ENCODE results near the gene RPS3.

Gene RPS3

GRCh38 chr11:75440960-75441803, 41.9 kb downstream of the RPS3 start:
- H3K4me1 Mint-ChIP-seq: peaks cover 2% of the 10 kb centered on the region
- peaks cover 3% of the 10 kb centered on the region for H3K27me3 Mint-ChIP-seq
- H3K36me3 Mint-ChIP-seq: peaks cover 29% of the 10 kb centered on the region
- H3K9me3 Mint-ChIP-seq: no peaks in the 10 kb centered on the region
- no peak overlapping the region for H3K4me3 Mint-ChIP-seq
- ATAC-seq (ENCODE audit: low read depth) (no peak), DNase-seq (ENCODE audit: low spot score in 2 of 2) (no peak)
- H3K27ac Mint-ChIP-seq: no peak overlapping the region

GRCh38 chr11:75441804-75442132, 42.5 kb downstream of the RPS3 start:
- no peak overlapping the region for H3K4me3 Mint-ChIP-seq
- ATAC-seq (ENCODE audit: low read depth): no peak
- no peak overlapping the region for H3K27ac Mint-ChIP-seq
- H3K4me1 Mint-ChIP-seq: peaks cover 2% of the 10 kb centered on the region
- peaks cover 3% of the 10 kb centered on the region for H3K27me3 Mint-ChIP-seq
- no peaks in the 10 kb centered on the region for H3K9me3 Mint-ChIP-seq
- H3K36me3 Mint-ChIP-seq: peaks cover 26% of the 10 kb centered on the region
- no peak for DNase-seq (ENCODE audit: low spot score in 2 of 2)

- no peak overlapping the region for H3K4me3 Mint-ChIP-seq
- ATAC-seq (ENCODE audit: low read depth): no peak
- peaks cover 26% of the 10 kb centered on the region for H3K36me3 Mint-ChIP-seq
- peaks cover 3% of the 10 kb centered on the region for H3K27me3 Mint-ChIP-seq
- H3K9me3 Mint-ChIP-seq: no peaks in the 10 kb centered on the region
- H3K27ac Mint-ChIP-seq: no peak overlapping the region
- peaks cover 2% of the 10 kb centered on the region for H3K4me1 Mint-ChIP-seq
- DNase-seq (ENCODE audit: low spot score in 2 of 2): no peak
Observed at GRCh38 chr11:75442161-75442885, 43.0 kb downstream of the RPS3 start.

- Mint-ChIP-seq H3K27ac (no peak overlapping the region), H3K36me3 (peaks cover 23% of the 10 kb centered on the region), H3K4me3 (no peak overlapping the region)
Observed at GRCh38 chr11:75443043-75443442, 43.7 kb downstream of the RPS3 start.

GRCh38 chr11:75445315-75445953, 46.1 kb downstream of the RPS3 start:
- Mint-ChIP-seq H3K4me1 (no peaks in the 10 kb centered on the region), H3K9me3 (no peaks in the 10 kb centered on the region), H3K36me3 (peaks cover 15% of the 10 kb centered on the region), H3K4me3 (no peak overlapping the region), H3K27ac (no peak overlapping the region), H3K27me3 (no peaks in the 10 kb centered on the region)
- DNase-seq (ENCODE audit: low spot score in 2 of 2) (peak; percentile 70 to 80), ATAC-seq (ENCODE audit: low read depth) (peak; percentile 92)

More at GRCh38 chr11:75443043-75443442, 43.7 kb downstream of the RPS3 start:
- H3K27me3 Mint-ChIP-seq: peaks cover 3% of the 10 kb centered on the region
- ATAC-seq (ENCODE audit: low read depth): no peak
- peaks cover 2% of the 10 kb centered on the region for H3K4me1 Mint-ChIP-seq
- no peak for DNase-seq (ENCODE audit: low spot score in 2 of 2)
- H3K9me3 Mint-ChIP-seq: no peaks in the 10 kb centered on the region

- DNase-seq (ENCODE audit: low spot score in 2 of 2) (no peak), ATAC-seq (ENCODE audit: low read depth) (no peak)
- Mint-ChIP-seq H3K4me3 (no peak overlapping the region), H3K36me3 (peaks cover 15% of the 10 kb centered on the region), H3K4me1 (no peaks in the 10 kb centered on the region), H3K27ac (no peak overlapping the region), H3K27me3 (no peaks in the 10 kb centered on the region), H3K9me3 (no peaks in the 10 kb centered on the region)
Observed at GRCh38 chr11:75447415-75447814, 48.1 kb downstream of the RPS3 start.

- Mint-ChIP-seq H3K4me1 (no peaks in the 10 kb centered on the region), H3K9me3 (no peaks in the 10 kb centered on the region), H3K4me3 (no peak overlapping the region), H3K36me3 (peaks cover 18% of the 10 kb centered on the region), H3K27ac (no peak overlapping the region), H3K27me3 (no peaks in the 10 kb centered on the region)
- ATAC-seq (ENCODE audit: low read depth) (no peak), DNase-seq (ENCODE audit: low spot score in 2 of 2) (no peak)
Observed at GRCh38 chr11:75449271-75449670, 50.0 kb downstream of the RPS3 start.

- Mint-ChIP-seq H3K9me3 (no peaks in the 10 kb centered on the region), H3K4me3 (no peak overlapping the region), H3K4me1 (no peaks in the 10 kb centered on the region), H3K27ac (peak overlapping the region; percentile 19), H3K36me3 (peaks cover 17% of the 10 kb centered on the region), H3K27me3 (no peaks in the 10 kb centered on the region)
- ATAC-seq (ENCODE audit: low read depth): no peak
- no peak for DNase-seq (ENCODE audit: low spot score in 2 of 2)
Observed at GRCh38 chr11:75449776-75450175, 50.5 kb downstream of the RPS3 start.

GRCh38 chr11:75450236-75450635, 50.9 kb downstream of the RPS3 start:
- no peak for ATAC-seq (ENCODE audit: low read depth)
- Mint-ChIP-seq H3K27ac (peak overlapping the region; percentile 19), H3K4me3 (no peak overlapping the region), H3K9me3 (no peaks in the 10 kb centered on the region), H3K4me1 (no peaks in the 10 kb centered on the region), H3K36me3 (peaks cover 17% of the 10 kb centered on the region), H3K27me3 (no peaks in the 10 kb centered on the region)
- no peak for DNase-seq (ENCODE audit: low spot score in 2 of 2)

- Mint-ChIP-seq H3K27ac (no peak overlapping the region), H3K4me3 (no peak overlapping the region), H3K36me3 (peaks cover 20% of the 10 kb centered on the region), H3K4me1 (no peaks in the 10 kb centered on the region), H3K27me3 (no peaks in the 10 kb centered on the region), H3K9me3 (no peaks in the 10 kb centered on the region)
- peak in 1 of 2 donors; percentile 25 for DNase-seq (ENCODE audit: low spot score in 2 of 2)
- no peak for ATAC-seq (ENCODE audit: low read depth)
Observed at GRCh38 chr11:75450826-75451821, 51.8 kb downstream of the RPS3 start.

GRCh38 chr11:75453916-75454655, 54.8 kb downstream of the RPS3 start:
- Mint-ChIP-seq H3K27ac (no peak overlapping the region), H3K4me3 (no peak overlapping the region), H3K36me3 (peaks cover 19% of the 10 kb centered on the region), H3K4me1 (no peaks in the 10 kb centered on the region), H3K9me3 (no peaks in the 10 kb centered on the region), H3K27me3 (no peaks in the 10 kb centered on the region)
- DNase-seq (ENCODE audit: low spot score in 2 of 2): no peak
- no peak for ATAC-seq (ENCODE audit: low read depth)

GRCh38 chr11:75454987-75455386, 55.7 kb downstream of the RPS3 start:
- no peak overlapping the region for H3K4me3 Mint-ChIP-seq
- no peaks in the 10 kb centered on the region for H3K9me3 Mint-ChIP-seq
- H3K36me3 Mint-ChIP-seq: peaks cover 16% of the 10 kb centered on the region
- no peak overlapping the region for H3K27ac Mint-ChIP-seq
- no peaks in the 10 kb centered on the region for H3K27me3 Mint-ChIP-seq
- DNase-seq (ENCODE audit: low spot score in 2 of 2) (no peak), ATAC-seq (ENCODE audit: low read depth) (no peak)
- H3K4me1 Mint-ChIP-seq: no peaks in the 10 kb centered on the region
